HepG2 (cell line): ENCODE data around the gene HOXD3. TPM values are rescaled to one million over a fixed set of nuclear protein-coding genes. Genes with fewer than 3 reads are reported as not detected.
A peak's percentile ranks its signal among the peaks of the same experiment; 100 is the strongest.

Experiments used
- ATAC-seq: fragments of 200-7000 bp; cut with Tn5 transposase; 3 replicates; pipeline ENCODE4 v1.9.1; 2020; ENCODE audit warnings: mild to moderate bottlenecking, moderate library complexity
- BruUV-seq: library from RNA; stranded (reverse); fragments of 400-500 nt; replicated peaks from 2 replicates; lab custom pipeline; 2021; lab: Mats Ljungman, UMichigan
- CTCF ChIA-PET: fragments of 300-600 bp; formaldehyde crosslinking; extraction: SDS; loops from one replicate; lab custom pipeline; 2021; ENCODE audit warnings: low total read pairs, inconsistent platforms, low intra/inter-chr PET ratio; lab: Yijun Ruan, JAX
- POLR2A ChIA-PET: fragments of 350-600 bp; sonication (Branson Sonifier 250); formaldehyde crosslinking; loops from one replicate; lab custom pipeline; 2020; ENCODE audit warnings: antibody characterized with exemption, inconsistent platforms; lab: Yijun Ruan, JAX
- DNase-seq: peaks from one replicate; pipeline ENCODE4 v3.0.0-alpha.2; 2015; ENCODE audit warnings: low spot score
- FAIRE-seq: peaks from 3 replicates; lab custom pipeline; 2011; peaks lifted over from hg19 to GRCh38; lab: Jason Lieb, UNC
- H2AFZ ChIP-seq: one replicate; pipeline ENCODE4 v1.6.1; 2011; ENCODE audit warnings: low read length, inconsistent platforms
- H3K27ac ChIP-seq: fragments of 300-600 bp; 3 replicates; pipeline ENCODE4 v1.8.0; 2011; ENCODE audit warnings: mixed run types, mild to moderate bottlenecking, mixed read lengths, low read length, inconsistent platforms; ENCODE audit not compliant: insufficient read depth; ENCODE audit errors: extremely low read length
- H3K27me3 ChIP-seq, 2 experiments: fragments of 200-600 bp in 1 of 2; 2 replicates in 1 of 2; 3 replicates in 1 of 2; pipeline versions ENCODE4 v1.6.0 to v1.8.0; 2011; ENCODE audit warnings: low read length in 2 of 2, mild to moderate bottlenecking in 2 of 2, moderate library complexity in 2 of 2, inconsistent platforms in 1 of 2; ENCODE audit not compliant: insufficient read depth in 2 of 2, control insufficient read depth in 1 of 2
- H3K36me3 ChIP-seq, 2 experiments: fragments of 200-600 bp in 1 of 2; replicated peaks in 1 of 2; 2 replicates in 1 of 2; 3 replicates in 1 of 2; pipeline versions ENCODE4 v1.5.1 to v1.8.0; 2011; ENCODE audit warnings: low read length in 2 of 2, inconsistent platforms in 1 of 2; ENCODE audit not compliant: insufficient read depth in 2 of 2, control insufficient read depth in 1 of 2
- H3K4me1 ChIP-seq: 2 replicates; pipeline ENCODE4 v1.5.1; 2012; ENCODE audit warnings: low read length, inconsistent platforms; ENCODE audit not compliant: insufficient read depth
- H3K4me2 ChIP-seq: 2 replicates; pipeline ENCODE4 v1.6.0; 2011; ENCODE audit warnings: low read depth, low read length, inconsistent platforms
- H3K4me3 ChIP-seq, 3 experiments: fragments of 200-600 bp in 1 of 3; sonication (generic), shearing (Covaris generic) in 1 of 3; replicated peaks in 1 of 3; 2 replicates each; pipeline ENCODE4 v1.5.1; 2011 to 2016; ENCODE audit warnings: low read length in 3 of 3, inconsistent platforms in 2 of 3, low read depth in 2 of 3, mild to moderate bottlenecking in 2 of 3, control low read depth in 1 of 3, mixed read lengths in 1 of 3; ENCODE audit not compliant: insufficient read depth in 1 of 3
- H3K79me2 ChIP-seq: one replicate; pipeline ENCODE4 v1.6.1; 2011; ENCODE audit warnings: low read length, inconsistent platforms; ENCODE audit not compliant: insufficient read depth
- H3K9ac ChIP-seq: 2 replicates; pipeline ENCODE4 v1.6.0; 2011; ENCODE audit warnings: mild to moderate bottlenecking, low read depth, low read length, inconsistent platforms; ENCODE audit not compliant: insufficient read depth
- H3K9me3 ChIP-seq: 2 replicates; pipeline ENCODE4 v1.5.1; 2012; ENCODE audit warnings: mild to moderate bottlenecking, low read length
- H4K20me1 ChIP-seq: 2 replicates; pipeline ENCODE4 v1.6.0; 2011; ENCODE audit warnings: inconsistent platforms, mild to moderate bottlenecking, low read length, moderate library complexity; ENCODE audit not compliant: insufficient read depth
- AGO2 ChIP-seq: fragments of 200-400 bp; formaldehyde crosslinking; optimal IDR thresholded peaks from 2 replicates; pipeline ENCODE3; 2017; ENCODE audit warnings: mild to moderate bottlenecking, low read depth, low read length, moderate library complexity
- CEBPB ChIP-seq: IDR thresholded peaks from 2 replicates; pipeline ENCODE4 v1.6.1; 2011; ENCODE audit warnings: low read depth, low read length, improper control_type of control experiment, borderline replicate concordance
- HHEX ChIP-seq: IDR thresholded peaks from 2 replicates; pipeline ENCODE4 v1.6.1; 2016; ENCODE audit warnings: control low read depth
- HIVEP1 ChIP-seq: sonication (generic); formaldehyde crosslinking; IDR thresholded peaks from 2 replicates; pipeline ENCODE4 v1.4.0; 2020; ENCODE audit warnings: mild to moderate bottlenecking, missing genetic modification reagents
- NFE2L1 ChIP-seq: sonication (generic); formaldehyde crosslinking; IDR thresholded peaks from 2 replicates; pipeline ENCODE4 v1.4.0; 2020; ENCODE audit warnings: missing genetic modification reagents, mild to moderate bottlenecking, borderline replicate concordance
- NFIB ChIP-seq: sonication (generic); formaldehyde crosslinking; IDR thresholded peaks from 2 replicates; pipeline ENCODE4 v1.9.0; 2021; ENCODE audit warnings: missing genetic modification reagents, mild to moderate bottlenecking, borderline replicate concordance
- POLR2A ChIP-seq, 2 experiments: IDR thresholded peaks; 2 replicates each; pipeline ENCODE4 v1.6.1; 2011; ENCODE audit warnings: low read depth in 2 of 2, low read length in 2 of 2, mild to moderate bottlenecking in 1 of 2, moderate library complexity in 1 of 2; ENCODE audit not compliant: insufficient read depth in 1 of 2
- RBFOX2 ChIP-seq: fragments of 200-400 bp; formaldehyde crosslinking; IDR thresholded peaks from 2 replicates; pipeline ENCODE4 v1.6.1; 2017; ENCODE audit warnings: low read depth, mild to moderate bottlenecking, low read length
- SIN3A ChIP-seq: IDR thresholded peaks from 2 replicates; pipeline ENCODE4 v1.6.1; 2011; ENCODE audit warnings: low read depth, mild to moderate bottlenecking, control low read depth, low read length, borderline replicate concordance
- ZBTB20 ChIP-seq: sonication (generic); formaldehyde crosslinking; IDR thresholded peaks from 2 replicates; pipeline ENCODE4 v1.8.1; 2023; ENCODE audit warnings: missing genetic modification reagents, low read depth, mild to moderate bottlenecking, borderline replicate concordance
- ZBTB21 ChIP-seq: sonication (generic); formaldehyde crosslinking; IDR thresholded peaks from 2 replicates; pipeline ENCODE4 v1.4.0; 2020; ENCODE audit warnings: missing genetic modification reagents
- ZBTB38 ChIP-seq: sonication (generic); formaldehyde crosslinking; IDR thresholded peaks from 2 replicates; pipeline ENCODE4 v1.5.1; 2020; ENCODE audit warnings: mild to moderate bottlenecking, missing genetic modification reagents
- ZNF430 ChIP-seq: sonication (generic); formaldehyde crosslinking; IDR thresholded peaks from 2 replicates; pipeline ENCODE4 v1.9.0; 2021; ENCODE audit warnings: mild to moderate bottlenecking, missing genetic modification reagents
- ZNF644 ChIP-seq: IDR thresholded peaks from 2 replicates; pipeline ENCODE4 v1.6.1; 2016; ENCODE audit warnings: low read depth
- ZNF839 ChIP-seq: sonication (generic); formaldehyde crosslinking; IDR thresholded peaks from 2 replicates; pipeline ENCODE4 v1.4.0; 2020; ENCODE audit warnings: missing genetic modification reagents, mild to moderate bottlenecking, borderline replicate concordance
- ZSCAN9 ChIP-seq: IDR thresholded peaks from 2 replicates; pipeline ENCODE4 v1.6.1; 2016; ENCODE audit warnings: borderline replicate concordance
- WGBS: methylation state at CpG from one replicate; pipeline ENCODE4 v1.1.6; 2017; ENCODE audit warnings: low lambda C conversion rate; 5-methylcytosine and 5-hydroxymethylcytosine counted together
- in situ Hi-C: cut with HindIII; loops from 2 replicates; pipeline ENCODE4 v1.10.0; 2017; ENCODE audit warnings: low pct_unique_long_range_greater_than_20kb; ENCODE audit not compliant: extremely low pct_ligation_motif_present
- intact Hi-C: fragments of 100-400 bp; cut with micrococcal nuclease; formaldehyde crosslinking; loops from one replicate; pipeline ENCODE4 v1.10.0; 2022; ENCODE audit not compliant: unreplicated experiment
- polyA plus RNA-seq, 8 experiments: library from polyadenylated mRNA; depleted of rRNA in 3 of 8; stranded (reverse) in 7 of 8; unstranded in 1 of 8; fragments of >200 nt; fragmentation: Illumina TruSeq in 4 of 8; extraction: Trizol in 4 of 8; gene quantifications; 2 replicates each; pipeline versions ENCODE4 v1.2.1 to v1.2.3, GENCODE V29; 2011 to 2016; ENCODE audit warnings: low read depth in 4 of 8, missing spikeins in 1 of 8, mixed read lengths in 1 of 8; ENCODE audit not compliant: insufficient read depth in 1 of 8
- total RNA-seq, 5 experiments: library from RNA; depleted of rRNA; stranded (reverse); fragments of >200 nt; fragmentation: Illumina TruSeq; extraction: Trizol; gene quantifications; 2 replicates each; pipeline ENCODE4 v1.2.3, GENCODE V29; 2016; ENCODE audit warnings: low read depth in 1 of 5
- TF ChIP-seq, protein P1 (sequence below): sonication (generic); formaldehyde crosslinking; IDR thresholded peaks from 2 replicates; pipeline ENCODE4 v1.9.0; 2022; ENCODE audit warnings: missing genetic modification reagents, mild to moderate bottlenecking, borderline replicate concordance
- TF ChIP-seq, protein P2 (sequence below): sonication (generic); formaldehyde crosslinking; IDR thresholded peaks from 2 replicates; pipeline ENCODE4 v1.8.1; 2023; ENCODE audit warnings: mild to moderate bottlenecking, missing genetic modification reagents, borderline replicate concordance
- TF ChIP-seq, protein P3 (sequence below): sonication (generic); formaldehyde crosslinking; IDR thresholded peaks from 2 replicates; pipeline ENCODE4 v1.4.0; 2020; ENCODE audit warnings: missing genetic modification reagents
- TF ChIP-seq, protein P4 (sequence below): sonication (generic); formaldehyde crosslinking; IDR thresholded peaks from 2 replicates; pipeline ENCODE4 v1.4.0; 2020; ENCODE audit warnings: mild to moderate bottlenecking, low read depth, missing genetic modification reagents

The HOXD3 gene
- total and polyA plus RNA-seq, 2 of the 13 experiments (the other 11 are each of a cell fraction or from before 2014, with no cell fraction given) = 0.05 to 0.09 TPM

DNA sequence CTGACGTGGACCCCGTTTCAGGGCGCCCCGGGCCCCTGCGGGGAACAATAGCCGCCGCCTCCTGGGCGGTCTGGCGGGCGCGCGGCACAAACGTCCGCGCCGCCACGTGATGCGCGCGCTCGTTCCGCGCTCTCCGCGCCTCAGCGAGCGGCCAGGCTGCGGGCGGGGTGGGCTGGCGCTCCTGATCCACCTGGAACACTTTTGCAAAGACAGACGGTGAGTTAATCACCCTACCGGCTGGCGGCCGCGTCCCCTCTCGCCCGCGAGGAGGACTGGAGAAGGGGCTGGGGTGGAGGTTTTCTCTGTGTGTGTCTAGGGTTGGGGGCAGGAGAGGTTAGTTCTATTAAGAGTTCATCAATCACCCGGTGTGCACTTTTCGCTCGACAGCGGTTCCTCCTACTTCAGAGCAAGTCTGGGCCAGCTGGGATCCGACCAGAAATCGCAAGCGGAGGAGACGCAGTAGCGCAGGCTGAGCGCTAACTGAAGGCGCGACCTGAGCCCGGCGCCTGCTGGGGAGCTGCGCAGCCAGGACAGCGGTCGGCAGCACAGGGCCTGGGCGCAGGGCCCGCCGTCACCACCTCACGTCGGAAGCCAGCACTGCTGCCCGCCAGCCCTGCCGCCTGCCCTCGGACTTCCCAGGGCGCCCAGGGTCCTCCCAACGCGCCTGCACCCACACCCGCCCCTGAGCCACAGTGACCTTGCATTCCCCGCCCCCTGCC is 21.1 kb downstream of the HOXD3 start:
- Histone ChIP-seq H2AFZ (no peak overlapping the region), H3K79me2 (peaks cover 13% of the 10 kb centered on the region), H3K4me3 (no peak overlapping the region), H4K20me1 (peaks cover 4% of the 10 kb centered on the region; the same call in 1 of the 2 replicates), H3K27ac (no peak overlapping the region), H3K27me3 (no peaks in the 10 kb centered on the region; a peak in 2 of 5 replicates), H3K4me2 (no peak overlapping the region), H3K9me3 (no peaks in the 10 kb centered on the region), H3K9ac (no peak overlapping the region), H3K4me1 (peaks cover 33% of the 10 kb centered on the region), H3K36me3 (peaks cover 2 to 46% of the 10 kb centered on the region in 2 experiments)
- TF ChIP-seq, protein P1, sequence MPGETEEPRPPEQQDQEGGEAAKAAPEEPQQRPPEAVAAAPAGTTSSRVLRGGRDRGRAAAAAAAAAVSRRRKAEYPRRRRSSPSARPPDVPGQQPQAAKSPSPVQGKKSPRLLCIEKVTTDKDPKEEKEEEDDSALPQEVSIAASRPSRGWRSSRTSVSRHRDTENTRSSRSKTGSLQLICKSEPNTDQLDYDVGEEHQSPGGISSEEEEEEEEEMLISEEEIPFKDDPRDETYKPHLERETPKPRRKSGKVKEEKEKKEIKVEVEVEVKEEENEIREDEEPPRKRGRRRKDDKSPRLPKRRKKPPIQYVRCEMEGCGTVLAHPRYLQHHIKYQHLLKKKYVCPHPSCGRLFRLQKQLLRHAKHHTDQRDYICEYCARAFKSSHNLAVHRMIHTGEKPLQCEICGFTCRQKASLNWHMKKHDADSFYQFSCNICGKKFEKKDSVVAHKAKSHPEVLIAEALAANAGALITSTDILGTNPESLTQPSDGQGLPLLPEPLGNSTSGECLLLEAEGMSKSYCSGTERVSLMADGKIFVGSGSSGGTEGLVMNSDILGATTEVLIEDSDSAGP (CRISPR knock-in tag) = 0 out of 2 replicates have a peak, but pooled peaks have one; percentile 28
- no peak for TF ChIP-seq SIN3A
- TF ChIP-seq, protein P2, sequence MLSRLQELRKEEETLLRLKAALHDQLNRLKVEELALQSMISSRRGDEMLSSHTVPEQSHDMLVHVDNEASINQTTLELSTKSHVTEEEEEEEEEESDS = no peak
- no peak for TF ChIP-seq HHEX (CRISPR knock-in tag)
- TF ChIP-seq ZNF644 (CRISPR knock-in tag) = no peak
- TF ChIP-seq POLR2A (IDR thresholded peaks at IDR 0.05; ENCODE audit: insufficient read depth in 1 of 2, low read depth in 2 of 2, low read length in 2 of 2) = no peak
- TF ChIP-seq ZSCAN9 (CRISPR knock-in tag) = no peak
- TF ChIP-seq, protein P3, sequence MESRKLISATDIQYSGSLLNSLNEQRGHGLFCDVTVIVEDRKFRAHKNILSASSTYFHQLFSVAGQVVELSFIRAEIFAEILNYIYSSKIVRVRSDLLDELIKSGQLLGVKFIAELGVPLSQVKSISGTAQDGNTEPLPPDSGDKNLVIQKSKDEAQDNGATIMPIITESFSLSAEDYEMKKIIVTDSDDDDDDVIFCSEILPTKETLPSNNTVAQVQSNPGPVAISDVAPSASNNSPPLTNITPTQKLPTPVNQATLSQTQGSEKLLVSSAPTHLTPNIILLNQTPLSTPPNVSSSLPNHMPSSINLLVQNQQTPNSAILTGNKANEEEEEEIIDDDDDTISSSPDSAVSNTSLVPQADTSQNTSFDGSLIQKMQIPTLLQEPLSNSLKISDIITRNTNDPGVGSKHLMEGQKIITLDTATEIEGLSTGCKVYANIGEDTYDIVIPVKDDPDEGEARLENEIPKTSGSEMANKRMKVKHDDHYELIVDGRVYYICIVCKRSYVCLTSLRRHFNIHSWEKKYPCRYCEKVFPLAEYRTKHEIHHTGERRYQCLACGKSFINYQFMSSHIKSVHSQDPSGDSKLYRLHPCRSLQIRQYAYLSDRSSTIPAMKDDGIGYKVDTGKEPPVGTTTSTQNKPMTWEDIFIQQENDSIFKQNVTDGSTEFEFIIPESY (CRISPR knock-in tag) = 0 out of 2 replicates have a peak, but pooled peaks have one; percentile 49
- no peak for TF ChIP-seq ZBTB21
- no peak for TF ChIP-seq ZNF430 (CRISPR knock-in tag)
- TF ChIP-seq ZBTB20 (CRISPR knock-in tag) = no peak
- TF ChIP-seq CEBPB = no peak
- peak; percentile 44; the same call in 1 of the 2 replicates for TF ChIP-seq ZBTB38 (CRISPR knock-in tag)
- TF ChIP-seq HIVEP1 (CRISPR knock-in tag) = no peak
- peak; percentile 69 for TF ChIP-seq AGO2
- TF ChIP-seq, protein P4, sequence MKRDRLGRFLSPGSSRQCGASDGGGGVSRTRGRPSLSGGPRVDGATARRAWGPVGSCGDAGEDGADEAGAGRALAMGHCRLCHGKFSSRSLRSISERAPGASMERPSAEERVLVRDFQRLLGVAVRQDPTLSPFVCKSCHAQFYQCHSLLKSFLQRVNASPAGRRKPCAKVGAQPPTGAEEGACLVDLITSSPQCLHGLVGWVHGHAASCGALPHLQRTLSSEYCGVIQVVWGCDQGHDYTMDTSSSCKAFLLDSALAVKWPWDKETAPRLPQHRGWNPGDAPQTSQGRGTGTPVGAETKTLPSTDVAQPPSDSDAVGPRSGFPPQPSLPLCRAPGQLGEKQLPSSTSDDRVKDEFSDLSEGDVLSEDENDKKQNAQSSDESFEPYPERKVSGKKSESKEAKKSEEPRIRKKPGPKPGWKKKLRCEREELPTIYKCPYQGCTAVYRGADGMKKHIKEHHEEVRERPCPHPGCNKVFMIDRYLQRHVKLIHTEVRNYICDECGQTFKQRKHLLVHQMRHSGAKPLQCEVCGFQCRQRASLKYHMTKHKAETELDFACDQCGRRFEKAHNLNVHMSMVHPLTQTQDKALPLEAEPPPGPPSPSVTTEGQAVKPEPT = no peak
- no peak for TF ChIP-seq NFIB (CRISPR knock-in tag)
- TF ChIP-seq NFE2L1 (CRISPR knock-in tag) = no peak
- TF ChIP-seq ZNF839 (CRISPR knock-in tag) = no peak
- peak; percentile 58 for TF ChIP-seq RBFOX2
- DNase-seq (no peak), FAIRE-seq (no peak), ATAC-seq (no peak)
- in situ Hi-C loops = no loop called here
- ChIA-PET POLR2A (interaction anchor here (1.2 kb wide), 1 partner anchor 9 kb away, joined by 4 read pairs; no protein-coding TSS in a partner anchor), CTCF (no interaction called here)
- 89% methylated on average over 61 of the region's 68 CpGs for WGBS
- BruUV-seq = no TSS peak
- intact Hi-C loops = no loop called here
